Measurements from ENCODE around the gene VIL1. TPM values are rescaled to one million over a fixed set of nuclear protein-coding genes. Genes with fewer than 3 reads are reported as not detected.

VIL1 gene
- total RNA-seq, 1 experiment from 2014 or later = 3.0 TPM

GRCh38 chr2:218395826-218396687, 22.9 kb upstream of the VIL1 start (continued):
- TF ChIP-seq ZNF532 (CRISPR knock-in tag; IDR thresholded peaks at IDR 0.05; ENCODE audit: borderline replicate concordance) (no peak), SOX15 (CRISPR knock-in tag; IDR thresholded peaks at IDR 0.05) (no peak), FOXK1 (CRISPR knock-in tag; IDR thresholded peaks at IDR 0.05) (peak; percentile 61), ZBTB43 (CRISPR knock-in tag; IDR thresholded peaks at IDR 0.05) (0 out of 2 replicates have a peak, but pooled peaks have one; percentile 62), ZNF396 (CRISPR knock-in tag; IDR thresholded peaks at IDR 0.05; ENCODE audit: borderline replicate concordance) (no peak), E2F1 (CRISPR knock-in tag; IDR thresholded peaks at IDR 0.05) (no peak), RORB (CRISPR knock-in tag; IDR thresholded peaks at IDR 0.05) (no peak), SP1 (CRISPR knock-in tag; conservative IDR thresholded peaks at IDR 0.05) (peak; percentile 83), HMGA2 (CRISPR knock-in tag; IDR thresholded peaks at IDR 0.05) (no peak), NFE2L1 (CRISPR knock-in tag; IDR thresholded peaks at IDR 0.05) (0 out of 2 replicates have a peak, but pooled peaks have one; percentile 33), PREB (CRISPR knock-in tag; IDR thresholded peaks at IDR 0.05; ENCODE audit: borderline replicate concordance) (no peak), NR3C1 (CRISPR knock-in tag; conservative IDR thresholded peaks at IDR 0.05; ENCODE audit: low read depth) (no peak), KAT7 (CRISPR knock-in tag; IDR thresholded peaks at IDR 0.05; ENCODE audit: borderline replicate concordance) (no peak), ZNF416 (CRISPR knock-in tag; IDR thresholded peaks at IDR 0.05) (no peak), IRF1 (CRISPR knock-in tag; IDR thresholded peaks at IDR 0.05) (no peak), MXD4 (CRISPR knock-in tag; IDR thresholded peaks at IDR 0.05; ENCODE audit: borderline replicate concordance) (no peak), NR1H2 (CRISPR knock-in tag; IDR thresholded peaks at IDR 0.05) (no peak), ATF6 (CRISPR knock-in tag; IDR thresholded peaks at IDR 0.05) (no peak), TEAD1 (CRISPR knock-in tag; IDR thresholded peaks at IDR 0.05) (peak; percentile 57; the same call in 1 of the 2 replicates), ESRRA (CRISPR knock-in tag; IDR thresholded peaks at IDR 0.05; ENCODE audit: borderline replicate concordance) (no peak), NFYB (CRISPR knock-in tag; conservative IDR thresholded peaks at IDR 0.05; ENCODE audit: low read depth) (no peak)
- TF ChIP-seq, protein P1, sequence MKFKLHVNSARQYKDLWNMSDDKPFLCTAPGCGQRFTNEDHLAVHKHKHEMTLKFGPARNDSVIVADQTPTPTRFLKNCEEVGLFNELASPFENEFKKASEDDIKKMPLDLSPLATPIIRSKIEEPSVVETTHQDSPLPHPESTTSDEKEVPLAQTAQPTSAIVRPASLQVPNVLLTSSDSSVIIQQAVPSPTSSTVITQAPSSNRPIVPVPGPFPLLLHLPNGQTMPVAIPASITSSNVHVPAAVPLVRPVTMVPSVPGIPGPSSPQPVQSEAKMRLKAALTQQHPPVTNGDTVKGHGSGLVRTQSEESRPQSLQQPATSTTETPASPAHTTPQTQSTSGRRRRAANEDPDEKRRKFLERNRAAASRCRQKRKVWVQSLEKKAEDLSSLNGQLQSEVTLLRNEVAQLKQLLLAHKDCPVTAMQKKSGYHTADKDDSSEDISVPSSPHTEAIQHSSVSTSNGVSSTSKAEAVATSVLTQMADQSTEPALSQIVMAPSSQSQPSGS (CRISPR knock-in tag; IDR thresholded peaks at IDR 0.05; ENCODE audit: borderline replicate concordance, low read depth) = peak; percentile 44; the same call in 1 of the 2 replicates
- TF ChIP-seq, protein P2, sequence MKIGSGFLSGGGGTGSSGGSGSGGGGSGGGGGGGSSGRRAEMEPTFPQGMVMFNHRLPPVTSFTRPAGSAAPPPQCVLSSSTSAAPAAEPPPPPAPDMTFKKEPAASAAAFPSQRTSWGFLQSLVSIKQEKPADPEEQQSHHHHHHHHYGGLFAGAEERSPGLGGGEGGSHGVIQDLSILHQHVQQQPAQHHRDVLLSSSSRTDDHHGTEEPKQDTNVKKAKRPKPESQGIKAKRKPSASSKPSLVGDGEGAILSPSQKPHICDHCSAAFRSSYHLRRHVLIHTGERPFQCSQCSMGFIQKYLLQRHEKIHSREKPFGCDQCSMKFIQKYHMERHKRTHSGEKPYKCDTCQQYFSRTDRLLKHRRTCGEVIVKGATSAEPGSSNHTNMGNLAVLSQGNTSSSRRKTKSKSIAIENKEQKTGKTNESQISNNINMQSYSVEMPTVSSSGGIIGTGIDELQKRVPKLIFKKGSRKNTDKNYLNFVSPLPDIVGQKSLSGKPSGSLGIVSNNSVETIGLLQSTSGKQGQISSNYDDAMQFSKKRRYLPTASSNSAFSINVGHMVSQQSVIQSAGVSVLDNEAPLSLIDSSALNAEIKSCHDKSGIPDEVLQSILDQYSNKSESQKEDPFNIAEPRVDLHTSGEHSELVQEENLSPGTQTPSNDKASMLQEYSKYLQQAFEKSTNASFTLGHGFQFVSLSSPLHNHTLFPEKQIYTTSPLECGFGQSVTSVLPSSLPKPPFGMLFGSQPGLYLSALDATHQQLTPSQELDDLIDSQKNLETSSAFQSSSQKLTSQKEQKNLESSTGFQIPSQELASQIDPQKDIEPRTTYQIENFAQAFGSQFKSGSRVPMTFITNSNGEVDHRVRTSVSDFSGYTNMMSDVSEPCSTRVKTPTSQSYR (CRISPR knock-in tag; IDR thresholded peaks at IDR 0.05) = no peak
